IMR-90 (cell line): ENCODE results near the gene CEP55. TPM values are rescaled to one million over a fixed set of nuclear protein-coding genes. Genes with fewer than 3 reads are reported as not detected.

Experiments
- ATAC-seq: fragments of 200-7000 bp; cut with Tn5 transposase; 2 replicates; pipeline ENCODE4 v1.9.1; 2020; ENCODE audit warnings: low read depth, mild to moderate bottlenecking, moderate library complexity
- BruUV-seq: library from RNA; stranded (reverse); fragments of 400-500 nt; replicated peaks from 2 replicates; lab custom pipeline; 2021; lab: Mats Ljungman, UMichigan
- CTCF ChIA-PET: fragments of 300-600 bp; formaldehyde crosslinking; extraction: SDS; loops from one replicate; lab custom pipeline; 2021; ENCODE audit warnings: antibody characterized with exemption; lab: Yijun Ruan, JAX
- POLR2A ChIA-PET: fragments of 300-600 bp; sonication (Branson Sonifier 250); formaldehyde crosslinking; loops from one replicate; lab custom pipeline; 2022; ENCODE audit warnings: antibody characterized with exemption; ENCODE audit not compliant: unreplicated experiment; lab: Charles Lee
- DNase-seq: peaks from one replicate; pipeline ENCODE4 v3.0.0; 2013
- H2AFZ ChIP-seq: replicated peaks from 2 replicates; pipeline ENCODE3; 2013; ENCODE audit warnings: low read length, mild to moderate bottlenecking; ENCODE audit not compliant: poor library complexity
- H2AK5ac ChIP-seq: 2 replicates; pipeline ENCODE4 v1.6.1; 2013; ENCODE audit warnings: low read depth, low read length, inconsistent platforms
- H2AK9ac ChIP-seq: replicated peaks from 2 replicates; pipeline ENCODE3; 2013; ENCODE audit warnings: mild to moderate bottlenecking, low read depth, low read length, moderate library complexity; ENCODE audit not compliant: poor library complexity
- H2BK120ac ChIP-seq: 2 replicates; pipeline ENCODE4 v1.6.1; 2013; ENCODE audit warnings: low read depth, low read length, inconsistent platforms
- H2BK15ac ChIP-seq: 3 replicates; pipeline ENCODE4 v1.6.1; 2013; ENCODE audit warnings: low read depth, low read length, inconsistent platforms
- H2BK20ac ChIP-seq: 2 replicates; pipeline ENCODE4 v1.6.1; 2013; ENCODE audit warnings: low read depth, mild to moderate bottlenecking, inconsistent platforms, low read length, moderate library complexity
- H2BK5ac ChIP-seq: 2 replicates; pipeline ENCODE4 v1.6.1; 2013; ENCODE audit warnings: mild to moderate bottlenecking, low read depth, low read length, inconsistent platforms; ENCODE audit not compliant: poor library complexity, severe bottlenecking
- H3K14ac ChIP-seq: replicated peaks from 2 replicates; pipeline ENCODE4 v1.6.1; 2013; ENCODE audit warnings: low read depth, low read length, inconsistent platforms
- H3K18ac ChIP-seq: 2 replicates; pipeline ENCODE4 v1.6.1; 2013; ENCODE audit warnings: low read depth, low read length, control low read depth
- H3K23ac ChIP-seq: 2 replicates; pipeline ENCODE4 v1.6.1; 2013; ENCODE audit warnings: low read depth, low read length, inconsistent platforms
- H3K27ac ChIP-seq: 2 replicates; pipeline ENCODE4 v1.5.1; 2013; ENCODE audit warnings: mild to moderate bottlenecking, control low read depth, low read length; ENCODE audit not compliant: insufficient read depth
- H3K27me3 ChIP-seq: 2 replicates; pipeline ENCODE4 v1.6.1; 2013; ENCODE audit warnings: low read length; ENCODE audit not compliant: control insufficient read depth, insufficient read depth
- H3K36me3 ChIP-seq: 2 replicates; pipeline ENCODE4 v1.6.1; 2013; ENCODE audit warnings: low read length, mixed read lengths; ENCODE audit not compliant: control insufficient read depth, insufficient read depth
- H3K4ac ChIP-seq: 2 replicates; pipeline ENCODE4 v1.6.1; 2013; ENCODE audit warnings: low read depth, low read length, inconsistent platforms
- H3K4me1 ChIP-seq: 2 replicates; pipeline ENCODE4 v1.6.1; 2013; ENCODE audit warnings: low read length, mixed read lengths; ENCODE audit not compliant: control insufficient read depth, insufficient read depth
- H3K4me2 ChIP-seq: 2 replicates; pipeline ENCODE4 v1.6.1; 2013; ENCODE audit warnings: low read depth, mild to moderate bottlenecking, control low read depth, low read length, moderate library complexity
- H3K4me3 ChIP-seq: 2 replicates; pipeline ENCODE4 v1.5.1; 2013; ENCODE audit warnings: low read depth, mild to moderate bottlenecking, control low read depth, low read length, moderate library complexity; ENCODE audit not compliant: insufficient read depth
- H3K56ac ChIP-seq: 2 replicates; pipeline ENCODE4 v1.6.1; 2013; ENCODE audit warnings: low read length, inconsistent platforms; ENCODE audit not compliant: insufficient read depth; ENCODE audit errors: extremely low read depth
- H3K79me1 ChIP-seq, 2 experiments: 2 replicates each; pipeline ENCODE4 v1.6.1; 2013; ENCODE audit warnings: low read length in 2 of 2, inconsistent platforms in 1 of 2, low read depth in 1 of 2
- H3K9ac ChIP-seq: 2 replicates; pipeline ENCODE4 v1.6.1; 2013; ENCODE audit warnings: low read depth, low read length, control low read depth
- H3K9me1 ChIP-seq: 2 replicates; pipeline ENCODE4 v1.6.1; 2013; ENCODE audit warnings: low read length, inconsistent platforms; ENCODE audit not compliant: insufficient read depth
- H3K9me3 ChIP-seq: 2 replicates; pipeline ENCODE4 v1.6.1; 2013; ENCODE audit warnings: low read length; ENCODE audit not compliant: control insufficient read depth, insufficient read depth
- H4K20me1 ChIP-seq: 2 replicates; pipeline ENCODE4 v1.6.1; 2013; ENCODE audit warnings: low read length, inconsistent platforms; ENCODE audit not compliant: insufficient read depth
- H4K5ac ChIP-seq: 2 replicates; pipeline ENCODE4 v1.6.1; 2013; ENCODE audit warnings: mild to moderate bottlenecking, low read depth, low read length, control low read depth
- H4K8ac ChIP-seq, 2 experiments: 2 replicates each; pipeline ENCODE4 v1.6.1; 2013; ENCODE audit warnings: low read depth in 2 of 2, low read length in 2 of 2, control low read depth in 1 of 2, inconsistent platforms in 1 of 2
- H4K91ac ChIP-seq: 2 replicates; pipeline ENCODE4 v1.6.1; 2013; ENCODE audit warnings: low read depth, low read length, inconsistent platforms; ENCODE audit not compliant: insufficient read depth
- BHLHE40 ChIP-seq: fragments of 150-350 bp; IDR thresholded peaks from 2 replicates; pipeline ENCODE4 v1.6.1; 2016; ENCODE audit warnings: mild to moderate bottlenecking, low read depth, low read length
- CEBPB ChIP-seq: IDR thresholded peaks from 2 replicates; pipeline ENCODE4 v1.6.1; 2012; ENCODE audit warnings: low read depth, low read length, improper control_type of control experiment
- CTCF ChIP-seq: conservative IDR thresholded peaks from 2 replicates; pipeline ENCODE4 v1.5.1; 2012; ENCODE audit warnings: mild to moderate bottlenecking, low read depth, low read length, improper control_type of control experiment
- ELK1 ChIP-seq: fragments of 150-350 bp; IDR thresholded peaks from 2 replicates; pipeline ENCODE4 v1.6.1; 2016; ENCODE audit warnings: low read depth, mild to moderate bottlenecking, low read length, moderate library complexity, borderline replicate concordance
- MAFK ChIP-seq: IDR thresholded peaks from 2 replicates; pipeline ENCODE4 v1.6.1; 2012; ENCODE audit warnings: low read depth, low read length, improper control_type of control experiment
- MAZ ChIP-seq: IDR thresholded peaks from 2 replicates; pipeline ENCODE4 v1.6.1; 2012; ENCODE audit warnings: low read depth, mild to moderate bottlenecking, low read length, improper control_type of control experiment, moderate library complexity, borderline replicate concordance
- MXI1 ChIP-seq: IDR thresholded peaks from 2 replicates; pipeline ENCODE4 v1.6.1; 2012; ENCODE audit warnings: low read depth, mild to moderate bottlenecking, low read length, moderate library complexity, borderline replicate concordance
- NFE2L2 ChIP-seq: fragments of 150-350 bp; IDR thresholded peaks from 2 replicates; pipeline ENCODE4 v1.6.1; 2016; ENCODE audit warnings: low read depth, mild to moderate bottlenecking, low read length
- POLR2A ChIP-seq: IDR thresholded peaks from 2 replicates; pipeline ENCODE4 v1.6.1; 2012; ENCODE audit warnings: mild to moderate bottlenecking, low read depth, low read length
- RAD21 ChIP-seq: IDR thresholded peaks from 2 replicates; pipeline ENCODE4 v1.6.1; 2012; ENCODE audit warnings: low read length, improper control_type of control experiment
- RCOR1 ChIP-seq: IDR thresholded peaks from 2 replicates; pipeline ENCODE4 v1.6.1; 2012; ENCODE audit warnings: mild to moderate bottlenecking, low read length, improper control_type of control experiment; ENCODE audit not compliant: insufficient replicate concordance
- RFX5 ChIP-seq: IDR thresholded peaks from 2 replicates; pipeline ENCODE4 v1.8.0; 2012; ENCODE audit warnings: low read depth, mild to moderate bottlenecking, low read length, moderate library complexity
- SMC3 ChIP-seq: fragments of 150-350 bp; IDR thresholded peaks from 2 replicates; pipeline ENCODE4 v1.6.1; 2016; ENCODE audit warnings: low read depth, mild to moderate bottlenecking, antibody characterized with exemption, low read length, moderate library complexity
- USF2 ChIP-seq: fragments of 150-350 bp; IDR thresholded peaks from 2 replicates; pipeline ENCODE4 v1.6.1; 2017; ENCODE audit warnings: mild to moderate bottlenecking, antibody characterized with exemption, low read length, low read depth
- WGBS, 2 experiments: methylation state at CpG; one replicate each; pipeline versions ENCODE4 v1.1.5 to v1.1.7; 2013; ENCODE audit warnings: missing lambda C conversion rate in 2 of 2; ENCODE audit not compliant: insufficient read length in 1 of 2; ENCODE audit errors: extremely low coverage in 2 of 2; 5-methylcytosine and 5-hydroxymethylcytosine counted together
- dilution Hi-C: fragments of 300-500 bp; cut with HindIII; formaldehyde crosslinking; loops from one replicate; pipeline ENCODE4 v1.14.3; 2018; ENCODE audit warnings: low sequenced_read_pairs; ENCODE audit not compliant: unreplicated experiment
- in situ Hi-C: fragments of 300-500 bp; cut with MboI; formaldehyde crosslinking; loops from 3 replicates; pipeline ENCODE4 v1.14.3; 2019; ENCODE audit warnings: low sequenced_read_pairs, inconsistent platforms, mixed read lengths
- intact Hi-C: fragments of 100-400 bp; cut with micrococcal nuclease; formaldehyde crosslinking; loops from 2 replicates; pipeline ENCODE4 v1.10.0; 2022
- polyA plus RNA-seq, 3 experiments: library from polyadenylated mRNA; depleted of rRNA; stranded (reverse); fragments of >200 nt; gene quantifications; 2 replicates each; pipeline ENCODE4 v1.2.3, GENCODE V29; 2012; ENCODE audit warnings: low replicate concordance in 1 of 3
- total RNA-seq: library from RNA; depleted of rRNA; stranded (reverse); fragments of >200 nt; gene quantifications from 2 replicates; pipeline ENCODE4 v1.2.3, GENCODE V29; 2012

Gene CEP55
- total and polyA plus RNA-seq, 2 of the 4 experiments (the other 2 are of a cell fraction) = 15.7 to 23.5 TPM

- Histone ChIP-seq H3K4me1 (no peaks in the 10 kb centered on the region), H2BK20ac (no peak overlapping the region), H2AK5ac (no peak overlapping the region), H3K27me3 (peaks cover 38% of the 10 kb centered on the region), H2BK15ac (no peak overlapping the region), H3K23ac (no peak overlapping the region), H3K18ac (no peak overlapping the region), H2BK120ac (no peak overlapping the region), H3K79me1 (no peaks in the 10 kb centered on the region), H3K4me2 (no peak overlapping the region), H3K9ac (no peak overlapping the region), H4K91ac (no peak overlapping the region), H4K8ac (no peak overlapping the region), H3K14ac (no peak overlapping the region), H3K9me3 (peaks cover 4% of the 10 kb centered on the region), H3K27ac (no peak overlapping the region), H2BK5ac (no peak overlapping the region), H3K9me1 (no peaks in the 10 kb centered on the region), H3K4me3 (no peak overlapping the region), H4K20me1 (no peaks in the 10 kb centered on the region), H4K5ac (no peak overlapping the region), H3K56ac (no peak overlapping the region), H3K4ac (no peak overlapping the region), H3K36me3 (no peaks in the 10 kb centered on the region), H2AFZ (no peak overlapping the region), H2AK9ac (no peak overlapping the region)
- intact Hi-C loops (no loop called here), dilution Hi-C loops (no loop called here), in situ Hi-C loops (no loop called here)
- BruUV-seq = no TSS peak
- ChIA-PET CTCF (no interaction called here), POLR2A (no interaction called here)
- DNase-seq = no peak
- no peak for TF ChIP-seq USF2
- TF ChIP-seq RAD21 = no peak
- no peak for TF ChIP-seq MXI1
- TF ChIP-seq POLR2A = no peak
- no peak for TF ChIP-seq MAZ
- no peak for TF ChIP-seq BHLHE40
- no peak for TF ChIP-seq RFX5
- no peak for TF ChIP-seq RCOR1
- no peak for TF ChIP-seq CEBPB
- TF ChIP-seq ELK1 = no peak
- no peak for TF ChIP-seq MAFK
- TF ChIP-seq NFE2L2 = no peak
- no peak for TF ChIP-seq CTCF
- no peak for TF ChIP-seq SMC3
- ATAC-seq = no peak
- 40% methylated on average over 1 of the region's 3 CpGs; no CpG with 5 or more reads in 1 of the 2 experiments for WGBS, 2 experiments
Measured at GRCh38 chr10:93576888-93577287, 80.5 kb downstream of the CEP55 start.
